Smooth muscle cell (in vitro differentiated cells): ENCODE results near the gene ITPRID1. TPM values are rescaled to one million over a fixed set of nuclear protein-coding genes. Genes with fewer than 3 reads are reported as not detected.

Experiments used
- DNase-seq: peaks from one replicate; lab custom pipeline; 2025; ENCODE audit not compliant: unreplicated experiment; lab: John Stamatoyannopoulos, UW
- H2AFZ ChIP-seq: fragments of 200-600 bp; sonication (generic); 2 replicates; pipeline ENCODE4 v1.6.0; 2016; ENCODE audit warnings: antibody characterized with exemption, low read depth, mild to moderate bottlenecking
- H3F3A ChIP-seq: fragments of 200-600 bp; sonication (generic); 2 replicates; pipeline ENCODE4 v1.6.0; 2017; ENCODE audit warnings: antibody characterized with exemption, low read depth
- H3K27ac ChIP-seq: fragments of 200-600 bp; sonication (generic); 2 replicates; pipeline ENCODE4 v1.5.1; 2016; ENCODE audit warnings: low read depth, mild to moderate bottlenecking
- H3K27me3 ChIP-seq: fragments of 200-600 bp; sonication (generic); 2 replicates; pipeline ENCODE4 v1.6.1; 2016; ENCODE audit warnings: low read depth, mild to moderate bottlenecking
- H3K36me3 ChIP-seq: fragments of 200-600 bp; sonication (generic); 2 replicates; pipeline ENCODE4 v1.5.1; 2016; ENCODE audit warnings: low read depth
- H3K4me1 ChIP-seq: fragments of 200-600 bp; sonication (generic); 2 replicates; pipeline ENCODE4 v1.5.1; 2016; ENCODE audit warnings: low read depth
- H3K4me2 ChIP-seq: fragments of 200-600 bp; sonication (generic); 2 replicates; pipeline ENCODE4 v1.6.0; 2016; ENCODE audit warnings: mild to moderate bottlenecking
- H3K4me3 ChIP-seq: fragments of 200-600 bp; sonication (generic); 2 replicates; pipeline ENCODE4 v1.5.1; 2016; ENCODE audit warnings: mild to moderate bottlenecking
- H3K79me2 ChIP-seq: fragments of 200-600 bp; sonication (generic); 2 replicates; pipeline ENCODE4 v1.6.0; 2016; ENCODE audit warnings: low read depth, mild to moderate bottlenecking
- H3K9ac ChIP-seq: fragments of 200-600 bp; sonication (generic); 2 replicates; pipeline ENCODE4 v1.6.0; 2016; ENCODE audit warnings: low read depth
- H3K9me3 ChIP-seq: fragments of 200-600 bp; sonication (generic); replicated peaks from 2 replicates; pipeline ENCODE4 v1.5.1; 2016; ENCODE audit warnings: low read depth
- H4K20me1 ChIP-seq: fragments of 200-600 bp; sonication (generic); 2 replicates; pipeline ENCODE4 v1.6.0; 2016; ENCODE audit warnings: low read depth
- CTCF ChIP-seq: fragments of 200-600 bp; sonication (generic); IDR thresholded peaks from 2 replicates; pipeline ENCODE4 v1.5.1; 2017; ENCODE audit warnings: borderline replicate concordance, mild to moderate bottlenecking, antibody characterized with exemption; ENCODE audit not compliant: insufficient read depth, poor library complexity, severe bottlenecking
- WGBS: methylation state at CpG from one replicate; pipeline ENCODE4 v1.1.7; 2016; ENCODE audit warnings: low lambda C conversion rate; 5-methylcytosine and 5-hydroxymethylcytosine counted together
- polyA plus RNA-seq: library from polyadenylated mRNA; unstranded; fragments of >200 nt; fragmentation: Nextera tagmentation; extraction: Ambion mirVana; gene quantifications from 2 replicates; pipeline ENCODE4 v1.2.1, GENCODE V29; 2016
- total RNA-seq: library from RNA; depleted of rRNA; stranded (reverse); fragments of >200 nt; gene quantifications from 2 replicates; pipeline ENCODE4 v1.2.3, GENCODE V29; 2014

The ITPRID1 gene
- total and polyA plus RNA-seq, 2 experiments from 2014 or later = not detected

- Histone ChIP-seq H3F3A (no peaks in the 10 kb centered on the region), H3K9me3 (no peaks in the 10 kb centered on the region), H2AFZ (no peak overlapping the region), H3K4me2 (no peak overlapping the region), H4K20me1 (no peaks in the 10 kb centered on the region), H3K27ac (no peak overlapping the region), H3K9ac (no peak overlapping the region), H3K79me2 (no peaks in the 10 kb centered on the region), H3K36me3 (no peaks in the 10 kb centered on the region), H3K27me3 (no peaks in the 10 kb centered on the region), H3K4me3 (no peak overlapping the region), H3K4me1 (no peaks in the 10 kb centered on the region)
- no peak for TF ChIP-seq CTCF
- 87% methylated on average over 5 of the region's 5 CpGs for WGBS
- DNase-seq = no peak
Measured at GRCh38 chr7:31508823-31509222, 5.1 kb upstream of the ITPRID1 start.

GRCh38 chr7:31512166-31512565 lies 1.7 kb upstream of the ITPRID1 start:
- Histone ChIP-seq H3K36me3 (no peaks in the 10 kb centered on the region), H3K4me3 (no peak overlapping the region), H3K79me2 (no peaks in the 10 kb centered on the region), H3K27ac (no peak overlapping the region), H3K9me3 (no peaks in the 10 kb centered on the region), H3K4me2 (no peak overlapping the region), H3K4me1 (no peaks in the 10 kb centered on the region), H3K27me3 (no peaks in the 10 kb centered on the region), H4K20me1 (no peaks in the 10 kb centered on the region), H3F3A (no peaks in the 10 kb centered on the region), H2AFZ (no peak overlapping the region), H3K9ac (no peak overlapping the region)
- WGBS = 84% methylated on average over 2 of the region's 2 CpGs
- TF ChIP-seq CTCF = no peak
- DNase-seq = no peak

- H3K9me3 ChIP-seq = no peaks in the 10 kb centered on the region
- no peak overlapping the region for H2AFZ ChIP-seq
- H3K4me2 ChIP-seq = no peak overlapping the region
- 91% methylated on average over 16 of the region's 16 CpGs for WGBS
- H3K36me3 ChIP-seq = no peaks in the 10 kb centered on the region
- TF ChIP-seq CTCF = no peak
- H4K20me1 ChIP-seq = no peaks in the 10 kb centered on the region
- no peaks in the 10 kb centered on the region for H3K27me3 ChIP-seq
- H3K79me2 ChIP-seq = no peaks in the 10 kb centered on the region
- no peaks in the 10 kb centered on the region for H3F3A ChIP-seq
- no peaks in the 10 kb centered on the region for H3K4me1 ChIP-seq
- no peak for DNase-seq
- H3K9ac ChIP-seq = no peak overlapping the region
- no peak overlapping the region for H3K4me3 ChIP-seq
- no peak overlapping the region for H3K27ac ChIP-seq
Measured at GRCh38 chr7:31516680-31517502, 3.0 kb downstream of the ITPRID1 start.

- H3K9ac ChIP-seq = no peak overlapping the region
- no peaks in the 10 kb centered on the region for H4K20me1 ChIP-seq
- no peak overlapping the region for H3K4me2 ChIP-seq
- H3K27me3 ChIP-seq = no peaks in the 10 kb centered on the region
- no peak for DNase-seq
- H2AFZ ChIP-seq = no peak overlapping the region
- H3F3A ChIP-seq = no peaks in the 10 kb centered on the region
- H3K79me2 ChIP-seq = no peaks in the 10 kb centered on the region
- no peak for TF ChIP-seq CTCF
- no peaks in the 10 kb centered on the region for H3K4me1 ChIP-seq
- no peak overlapping the region for H3K4me3 ChIP-seq
- no peaks in the 10 kb centered on the region for H3K9me3 ChIP-seq
- 95% methylated on average over 31 of the region's 31 CpGs for WGBS
- no peaks in the 10 kb centered on the region for H3K36me3 ChIP-seq
- H3K27ac ChIP-seq = no peak overlapping the region
Measured at GRCh38 chr7:31517513-31517912, 3.6 kb downstream of the ITPRID1 start.
